IPS DF 4.7 (cell line): ENCODE results near the gene PHC3.

Experiments
- DNase-seq: peaks from one replicate; pipeline ENCODE4 v3.0.0-alpha.2; 2013; ENCODE audit warnings: low spot score; ENCODE audit errors: extremely low read depth

PHC3 gene

GRCh38 chr3:170043506-170043905, 138.0 kb downstream of the PHC3 start:
- DNase-seq = no peak

GRCh38 chr3:170040418-170040817, 141.1 kb downstream of the PHC3 start:
- DNase-seq = no peak

- no peak for DNase-seq
Observed at GRCh38 chr3:170038434-170039110, 143.0 kb downstream of the PHC3 start.
